Hematopoietic multipotent progenitor cell treated with erythropoietin and hydrocortisone succinate and interleukin-3 and kit ligand, for 4 days (in vitro differentiated cells): ENCODE results near the gene PPARA.
A peak's percentile ranks its signal among the peaks of the same experiment; 100 is the strongest.

Experiments
- DNase-seq: peaks from one replicate; pipeline ENCODE4 v3.0.0-alpha.2; 2015

The PPARA gene

DNA sequence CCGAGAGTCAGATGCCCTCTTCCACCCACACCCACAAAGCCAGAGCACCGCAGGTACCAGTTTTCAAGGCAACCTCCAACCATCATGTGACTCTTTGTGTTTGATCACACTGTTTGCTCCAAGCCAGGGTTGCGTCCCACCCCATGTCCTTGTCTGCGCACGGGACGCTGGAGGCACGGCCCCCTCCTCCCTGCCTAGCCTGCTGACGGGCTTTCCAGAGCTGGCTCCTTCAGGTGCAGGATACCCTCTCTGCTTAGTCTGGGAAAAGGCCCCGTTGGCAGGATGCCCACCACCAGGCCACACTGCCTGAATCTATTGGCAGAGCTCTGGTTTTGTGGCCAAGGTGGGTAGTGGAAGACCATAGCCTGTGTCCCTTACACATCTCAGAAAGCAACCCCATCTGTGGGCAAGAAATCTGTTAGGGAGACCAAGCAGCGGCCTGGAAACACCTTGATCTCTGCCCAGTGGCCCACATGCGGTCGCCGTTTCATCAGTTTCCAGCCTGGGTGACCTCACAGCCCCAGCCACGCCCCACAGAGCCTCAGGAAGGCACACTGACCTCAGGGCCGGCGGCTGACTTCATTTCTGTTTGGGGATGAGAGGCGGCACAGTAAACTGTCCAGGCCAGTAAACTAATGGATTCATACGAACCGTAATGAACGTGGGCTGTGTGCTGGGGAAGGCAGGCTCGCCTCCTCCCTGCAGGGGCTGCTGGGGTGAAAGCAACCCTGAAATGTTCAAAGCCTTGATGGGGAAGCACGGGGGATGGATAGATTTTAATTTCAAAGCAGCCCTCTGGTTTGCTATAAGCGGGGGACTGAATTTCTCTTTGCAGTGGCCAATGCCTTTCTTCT, 73.9 kb downstream of the PPARA start:
- no peak for DNase-seq

GRCh38 chr22:46224898-46225290, 74.6 kb downstream of the PPARA start:
- no peak for DNase-seq

DNA sequence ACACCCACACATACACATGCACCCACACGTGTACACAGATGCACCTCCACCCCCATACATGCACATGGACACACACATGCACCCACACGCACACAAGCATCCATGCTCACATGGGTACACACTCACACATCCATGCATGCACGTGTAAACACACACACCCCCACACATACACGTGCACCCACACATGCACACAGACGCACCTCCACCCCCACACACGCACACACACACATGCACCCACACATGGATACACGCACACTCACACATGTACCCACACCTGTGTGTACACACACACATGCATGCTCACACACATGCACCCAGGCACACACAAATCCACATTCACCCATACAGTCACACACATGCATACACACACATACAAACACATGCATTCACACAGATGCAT, 75.3 kb downstream of the PPARA start:
- no peak for DNase-seq

GRCh38 chr22:46226577-46226976, 76.3 kb downstream of the PPARA start:
- DNase-seq, result no peak

GRCh38 chr22:46229701-46230100, 79.4 kb downstream of the PPARA start:
- peak; percentile 51 for DNase-seq

DNA sequence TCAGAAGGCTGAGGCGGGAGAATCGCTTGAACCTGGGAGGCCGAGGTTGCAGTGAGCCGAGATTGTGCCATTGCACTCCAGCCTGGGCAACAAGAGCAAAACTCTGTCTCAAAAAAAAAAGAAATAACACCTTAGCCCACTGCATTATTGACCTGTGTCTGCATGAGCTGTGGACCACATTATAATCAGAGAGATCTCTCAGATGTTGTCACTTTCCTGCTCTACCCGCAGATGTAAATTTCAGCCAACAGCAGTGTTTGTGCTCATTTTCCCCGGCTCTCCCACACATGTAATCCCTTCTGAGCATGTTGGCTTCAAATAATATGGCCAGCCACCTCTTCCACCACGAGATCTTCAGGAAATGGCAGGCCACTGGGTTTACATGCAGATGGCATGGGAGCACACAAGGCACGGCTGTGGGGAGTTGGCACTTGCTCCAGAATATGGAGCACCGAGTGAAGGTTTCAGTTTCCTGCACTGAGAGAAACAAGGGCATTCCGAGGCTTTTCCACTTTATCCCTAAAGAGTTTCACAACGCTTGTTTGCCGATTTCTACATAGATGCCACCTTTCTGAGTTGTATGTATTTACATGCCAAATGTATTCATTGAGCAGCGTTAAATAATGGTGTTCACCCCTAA, 80.1 kb downstream of the PPARA start:
- peak; percentile 31 for DNase-seq

- peak; percentile 86 for DNase-seq
Observed at GRCh38 chr22:46233231-46233630, 82.9 kb downstream of the PPARA start.

DNA sequence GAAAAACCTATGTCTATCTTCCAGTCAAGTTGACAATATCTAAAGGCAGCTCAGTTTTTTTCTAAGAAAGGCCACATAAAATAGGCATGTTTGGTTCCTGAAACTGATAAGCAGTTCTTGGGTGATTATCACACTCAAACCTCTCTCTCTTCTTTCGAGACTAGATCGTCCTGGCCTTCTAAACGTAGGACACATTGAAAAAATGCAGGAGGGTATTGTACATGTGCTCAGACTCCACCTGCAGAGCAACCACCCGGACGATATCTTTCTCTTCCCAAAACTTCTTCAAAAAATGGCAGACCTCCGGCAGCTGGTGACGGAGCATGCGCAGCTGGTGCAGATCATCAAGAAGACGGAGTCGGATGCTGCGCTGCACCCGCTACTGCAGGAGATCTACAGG, 84.6 kb downstream of the PPARA start:
- DNase-seq, result peak; percentile 79

DNA sequence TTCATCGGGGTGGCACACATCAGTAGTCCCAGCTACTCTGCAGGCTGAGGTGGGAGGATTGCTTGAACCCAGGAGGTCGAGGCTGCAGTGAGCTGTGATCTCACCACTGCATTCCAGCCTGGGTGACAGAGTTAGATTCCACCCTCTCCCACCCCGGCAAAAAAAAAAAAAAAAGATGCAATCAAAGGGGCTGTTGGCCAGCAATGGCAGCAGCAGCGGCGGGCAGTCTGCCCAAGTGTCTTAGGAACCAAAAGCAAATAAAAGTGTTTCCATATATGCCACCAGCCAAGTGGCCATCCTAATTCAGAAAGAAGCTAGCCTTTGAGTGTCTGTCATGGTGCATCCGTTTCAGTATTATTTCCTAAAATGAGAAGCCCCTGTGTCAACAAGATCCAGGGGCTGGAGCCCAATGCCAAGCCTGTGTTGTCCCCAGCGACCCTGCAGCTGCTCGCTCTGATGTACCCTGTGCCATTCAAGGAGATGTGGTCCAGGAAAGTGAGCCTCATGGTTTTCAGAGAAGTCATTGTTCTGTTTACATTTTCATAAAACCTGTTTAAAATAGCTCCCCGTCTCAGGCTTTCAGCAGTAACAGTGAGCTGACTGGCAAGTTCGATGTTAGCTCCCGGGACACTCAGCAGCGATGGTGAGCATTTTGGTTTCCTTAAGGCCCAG, 87.3 kb downstream of the PPARA start:
- DNase-seq, result no peak

DNA sequence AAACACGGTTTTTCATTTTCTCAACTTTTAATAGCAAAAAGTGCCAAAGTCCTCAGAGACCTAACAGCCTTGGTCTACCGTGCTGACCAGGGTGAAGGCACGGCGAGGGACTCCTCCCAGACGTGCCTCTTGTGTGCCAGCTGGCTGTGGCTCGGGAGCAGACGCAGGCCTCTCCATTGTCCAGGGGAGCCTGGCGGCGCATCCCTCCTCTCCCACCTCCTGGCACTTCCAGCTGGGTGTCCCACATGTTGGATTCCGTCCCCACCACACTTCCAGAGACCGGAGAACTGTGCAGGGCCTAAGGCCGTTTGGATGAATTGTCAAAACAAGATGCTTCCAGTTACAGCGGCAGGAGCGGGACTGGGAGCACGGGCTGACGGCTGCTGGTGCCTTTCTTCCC, 88.2 kb downstream of the PPARA start:
- no peak for DNase-seq

- DNase-seq, result peak; percentile 83
Observed at GRCh38 chr22:46239261-46240048, 89.1 kb downstream of the PPARA start.

DNA sequence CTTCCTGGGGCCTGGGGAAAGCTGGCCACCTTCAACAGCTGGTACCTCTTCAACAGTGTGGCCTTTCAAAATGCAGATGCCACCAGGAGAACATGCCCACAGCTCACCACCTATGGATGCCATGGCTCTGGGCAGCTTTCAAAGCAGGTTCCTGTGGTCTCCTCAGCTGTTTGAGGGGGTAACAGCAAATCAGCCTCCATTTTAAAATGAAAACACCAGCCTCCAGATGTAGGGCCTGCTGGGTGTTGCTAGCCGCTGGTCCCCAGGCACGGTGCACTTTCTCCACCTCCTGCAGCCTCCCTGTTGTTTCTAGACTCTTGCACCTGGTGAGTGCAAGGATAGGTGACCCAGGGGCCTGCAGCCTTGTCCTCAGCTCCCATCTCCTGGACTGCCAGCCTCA, 89.7 kb downstream of the PPARA start:
- no peak for DNase-seq

DNA sequence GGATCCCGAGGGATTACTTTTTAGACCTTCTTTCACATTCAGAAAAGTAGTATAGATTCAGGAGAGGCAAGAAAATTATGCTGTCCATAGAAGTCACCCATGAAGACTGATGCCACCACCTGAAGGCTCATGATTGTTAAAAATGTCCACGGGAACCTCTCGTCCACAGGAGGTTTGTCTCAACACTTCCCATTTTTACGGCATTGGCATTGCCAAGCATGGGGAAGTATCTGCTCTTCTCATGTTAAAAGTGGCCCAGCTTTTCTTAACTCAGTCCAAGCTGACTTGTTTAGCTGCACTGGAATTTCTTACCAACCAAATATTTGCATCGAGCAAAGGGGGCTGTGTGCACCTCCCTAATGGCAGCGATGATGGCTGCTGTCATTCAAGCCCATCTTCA, 90.2 kb downstream of the PPARA start:
- DNase-seq, result peak; percentile 40

- no peak for DNase-seq
Observed at GRCh38 chr22:46240907-46241306, 90.6 kb downstream of the PPARA start.

- peak; percentile 93 for DNase-seq
Observed at GRCh38 chr22:46241396-46242007, 91.2 kb downstream of the PPARA start.

DNA sequence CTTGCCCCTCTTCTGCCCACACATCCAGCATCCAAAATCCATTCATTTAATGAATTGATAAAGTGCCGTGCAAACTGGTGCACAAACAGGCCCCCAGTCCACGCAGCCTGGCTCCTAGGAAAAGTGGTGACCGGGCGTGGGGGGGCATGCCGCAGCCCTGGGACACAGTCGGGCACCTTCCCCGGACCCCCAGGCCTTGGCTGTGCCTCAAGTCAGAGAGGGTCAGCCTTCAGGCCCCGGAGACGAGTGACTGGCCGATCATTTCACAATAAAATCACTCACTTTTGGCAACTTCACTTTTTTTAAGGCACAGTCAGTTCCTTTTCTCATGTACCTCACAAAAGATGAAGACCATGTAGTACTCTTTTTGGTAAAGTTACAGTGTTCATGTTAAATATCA, 91.8 kb downstream of the PPARA start:
- no peak for DNase-seq

DNA sequence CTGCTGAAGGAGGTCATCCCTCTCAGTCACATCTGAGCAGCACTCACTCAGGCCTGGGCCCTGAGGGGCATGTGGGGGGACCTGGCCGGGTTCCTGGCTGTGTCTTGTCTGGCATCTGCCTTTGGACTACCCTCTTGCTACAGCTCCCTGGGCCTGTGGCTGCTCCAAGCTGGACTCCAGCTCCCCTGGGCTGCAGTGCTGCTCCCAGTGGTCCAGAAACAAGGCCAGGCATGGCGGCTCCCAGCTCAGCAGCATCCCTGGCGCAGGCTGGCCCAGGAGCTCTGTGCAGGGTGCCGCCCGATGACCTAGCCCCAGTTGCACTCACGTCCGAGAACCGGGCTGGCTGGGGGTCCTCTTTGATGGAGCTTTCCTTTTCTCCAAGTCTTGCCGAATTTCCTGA, 94.4 kb downstream of the PPARA start:
- no peak for DNase-seq

- no peak for DNase-seq
Observed at GRCh38 chr22:46245511-46245910, 95.2 kb downstream of the PPARA start.

GRCh38 chr22:46246178-46246577, 95.9 kb downstream of the PPARA start:
- no peak for DNase-seq

DNA sequence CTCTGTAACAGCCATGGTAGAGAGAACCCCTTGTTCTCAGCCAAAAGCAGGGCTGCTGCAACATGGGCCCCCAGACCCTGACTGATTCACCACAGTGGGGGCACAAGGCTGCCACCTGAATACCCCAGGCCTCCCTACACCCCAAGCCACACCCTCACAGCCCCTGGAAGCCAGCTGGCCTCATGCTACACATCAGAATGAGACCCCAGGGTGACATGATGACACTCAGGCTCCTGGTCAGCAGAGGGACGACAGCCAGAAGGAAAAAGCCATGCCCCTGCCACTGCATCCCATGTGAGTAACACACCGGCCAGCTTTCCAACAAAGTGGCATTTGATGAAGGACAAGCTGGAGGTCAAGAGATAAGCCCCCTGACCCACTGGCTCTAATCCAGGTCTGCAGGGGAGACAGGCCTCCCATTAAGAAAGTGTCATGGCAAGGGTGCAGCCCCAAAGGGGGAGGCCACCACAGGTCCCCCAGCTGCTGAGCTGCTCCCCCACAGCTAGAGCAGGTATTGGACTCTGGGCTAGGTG, 97.2 kb downstream of the PPARA start:
- no peak for DNase-seq

GRCh38 chr22:46250035-46250782, 99.9 kb downstream of the PPARA start, which contains the start of gene CDPF1:
Gene CDPF1, minus strand, starts transcription at chr22:46250293. Its CDS starts 2,009 bp downstream, at chr22:46248284.
- DNase-seq, result peak; percentile 96

DNA sequence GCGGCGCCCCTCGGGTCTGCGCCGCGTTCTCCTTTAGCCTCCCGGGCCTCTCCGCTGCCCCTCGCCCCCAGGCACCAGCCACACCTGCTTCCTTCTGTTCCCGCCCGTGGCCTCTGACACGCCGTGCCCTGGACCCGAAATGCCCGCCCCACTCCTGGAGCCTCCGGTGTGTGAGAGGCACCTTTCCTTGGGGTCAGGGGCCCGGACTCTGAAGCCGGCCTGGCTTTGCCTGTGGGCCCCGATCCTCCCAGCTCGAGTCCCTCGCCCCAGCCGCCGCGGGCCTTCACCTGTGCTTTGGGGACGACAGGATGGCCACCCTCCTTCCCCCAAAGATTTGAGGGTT, 100.4 kb downstream of the PPARA start:
- no peak for DNase-seq
